Ovary (tissue), 3 donors: Measurements from ENCODE around the gene TBC1D7.

Source experiments
- CTCF ChIP-seq, 3 donors: fragments of 450-650 bp in 2 of 3; fragments of 200-600 bp in 1 of 3; IDR thresholded peaks; one replicate each; pipeline versions ENCODE4 v1.5.1 to v1.8.0; 2016 to 2022; ENCODE audit warnings: antibody characterized with exemption in 3 of 3, mild to moderate bottlenecking in 1 of 3
- EP300 ChIP-seq: sonication (generic); formaldehyde crosslinking; IDR thresholded peaks from one replicate; pipeline ENCODE4 v1.6.1; 2017; ENCODE audit warnings: antibody characterized with exemption
- POLR2A ChIP-seq: fragments of 450-650 bp; IDR thresholded peaks from one replicate; pipeline ENCODE4 v1.6.1; 2017; ENCODE audit warnings: antibody characterized with exemption, mild to moderate bottlenecking, moderate library complexity
- donor health status: DM: no; HTN: no; CAD: no.

- TF ChIP-seq CTCF (IDR thresholded peaks at IDR 0.05) (no peak), EP300 (no peak), POLR2A (peak; percentile 79)
These were observed at the start of gene TBC1D7 for GRCh38 chr6:13328076-13328874.
